ENCODE measurements around the gene GNAS.

GRCh38 chr20:58855506-58856389 lies 3.2 kb downstream of the GNAS start:
- TF ChIP-seq CTCF (IDR thresholded peaks at IDR 0.05; ENCODE audit: insufficient read depth, low read depth, low read length): no peak
- peak; percentile 89 for TF ChIP-seq EZH2 (IDR thresholded peaks at IDR 0.05; ENCODE audit: insufficient read depth, low read length)
